HG02571 (cell line): ENCODE data around the gene WDTC1.

Experiments used
- ATAC-seq: cut with Tn5 transposase; IDR thresholded peaks from one replicate; pipeline ENCODE4 v1.9.1; 2021; ENCODE audit warnings: mild to moderate bottlenecking, moderate library complexity; ENCODE audit not compliant: unreplicated experiment

WDTC1 gene

GRCh38 chr1:27351541-27352107 lies 117.2 kb downstream of the WDTC1 start:
- ATAC-seq: no peak

- no peak for ATAC-seq
These were observed 118.7 kb downstream of the WDTC1 start for GRCh38 chr1:27353166-27353565.

DNA sequence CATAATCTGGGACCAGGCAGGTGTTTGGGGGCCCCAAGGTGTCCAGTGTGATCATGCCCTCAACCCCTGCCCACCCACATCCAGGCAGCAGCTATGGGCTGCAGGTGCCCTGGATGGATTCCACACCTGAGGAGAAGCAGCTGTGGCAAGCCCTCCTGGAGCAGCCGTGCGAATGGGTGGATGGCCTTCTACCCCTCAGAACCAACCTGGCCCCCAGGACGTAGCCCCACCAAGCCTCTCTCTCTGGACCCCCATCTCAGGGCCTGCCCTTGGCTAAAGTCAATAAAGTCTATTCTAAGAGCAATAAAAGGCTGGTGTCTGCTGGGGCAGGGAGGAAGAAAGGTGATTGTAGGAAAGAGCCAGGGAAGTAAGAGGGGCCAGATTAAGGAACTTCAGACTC lies 119.2 kb downstream of the WDTC1 start:
- ATAC-seq: no peak

DNA sequence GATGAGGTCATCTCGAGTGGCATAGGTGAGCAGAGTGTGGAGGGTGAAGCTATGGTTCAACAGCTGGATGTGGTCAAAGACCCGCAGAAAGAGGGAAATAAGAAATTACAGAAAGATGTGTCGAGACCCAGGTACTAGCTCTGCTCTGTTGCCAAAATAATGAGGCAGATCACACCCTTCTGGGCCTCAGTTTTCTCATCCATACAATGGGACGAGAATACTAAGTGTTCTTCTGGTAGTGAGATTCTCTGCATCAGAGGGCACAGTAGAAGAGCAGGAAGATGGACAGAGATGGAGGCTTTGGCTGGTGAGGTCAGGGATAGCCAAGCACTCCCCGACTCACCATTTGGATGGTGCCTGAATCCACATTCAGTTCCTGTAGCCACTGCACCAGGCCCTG lies 121.3 kb downstream of the WDTC1 start:
- no peak for ATAC-seq

DNA sequence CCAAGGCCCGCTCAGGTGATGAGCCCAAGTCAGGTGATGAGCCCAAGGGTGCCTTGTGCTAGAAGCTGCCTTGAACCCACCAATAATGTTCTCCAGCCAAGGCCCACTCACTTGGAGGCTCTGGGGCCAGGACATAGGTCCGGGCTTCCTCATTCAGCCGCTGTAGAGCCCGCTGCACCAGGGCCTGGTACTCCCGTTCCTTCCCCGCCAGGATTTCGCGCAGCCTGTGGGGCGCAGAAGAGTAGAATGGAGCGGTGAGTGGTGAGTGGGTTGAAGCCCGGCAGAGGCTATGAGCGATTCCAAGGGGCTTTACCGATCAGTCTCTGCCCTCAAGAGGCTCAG lies 121.8 kb downstream of the WDTC1 start:
- no peak for ATAC-seq

DNA sequence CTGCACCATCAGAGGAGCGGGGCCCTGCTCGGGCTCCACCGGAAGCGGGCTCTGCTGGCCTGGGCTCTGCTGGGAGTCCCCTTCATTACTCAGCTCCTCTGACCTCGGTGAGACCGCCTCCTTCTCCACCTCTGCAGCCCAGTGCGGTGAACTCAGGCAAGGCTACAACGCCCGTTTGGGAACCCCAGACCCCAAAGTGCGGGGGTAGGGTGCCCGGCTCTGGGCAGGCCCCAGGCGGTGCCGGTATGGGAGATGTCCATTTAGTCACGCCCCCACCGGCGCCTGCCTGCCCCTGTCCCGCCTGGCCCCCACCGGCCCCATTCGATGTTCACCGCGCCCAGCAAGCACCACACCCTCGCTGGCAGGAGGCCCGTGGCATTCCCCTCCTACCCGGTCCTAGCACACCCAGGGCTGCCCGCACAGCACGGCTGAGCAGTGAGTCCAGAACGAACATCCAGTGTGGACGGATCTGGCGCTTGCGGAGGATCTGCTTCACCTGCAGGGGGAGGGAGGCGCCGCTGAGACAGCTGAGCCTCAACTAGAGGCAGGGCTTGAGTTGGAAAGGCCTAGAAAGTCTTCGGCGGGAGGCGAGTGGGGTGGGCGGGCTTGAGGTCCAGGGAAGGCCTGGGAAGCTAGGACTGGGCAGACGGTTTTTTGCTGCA lies 122.3 kb downstream of the WDTC1 start:
- no peak for ATAC-seq

GRCh38 chr1:27357281-27358037 lies 123.0 kb downstream of the WDTC1 start:
- no peak for ATAC-seq
